Kidney epithelial cell (primary cell): ENCODE data around the gene NOCT. TPM values are rescaled to one million over a fixed set of nuclear protein-coding genes. Genes with fewer than 3 reads are reported as not detected.
A peak's percentile ranks its signal among the peaks of the same experiment; 100 is the strongest.

Experiments
- DNase-seq: peaks from one replicate; pipeline ENCODE4 v3.0.0-alpha.2; 2010; ENCODE audit warnings: low read depth
- H3K27me3 ChIP-seq: 2 replicates; pipeline ENCODE4 v1.6.0; 2011; ENCODE audit warnings: low read length; ENCODE audit not compliant: control insufficient read depth, insufficient read depth
- H3K36me3 ChIP-seq: 2 replicates; pipeline ENCODE4 v1.5.1; 2011; ENCODE audit warnings: low read length; ENCODE audit not compliant: control insufficient read depth, insufficient read depth
- H3K4me3 ChIP-seq: 2 replicates; pipeline ENCODE4 v1.5.1; 2011; ENCODE audit warnings: low read depth, mild to moderate bottlenecking, control low read depth, low read length
- CTCF ChIP-seq: IDR thresholded peaks from 2 replicates; pipeline ENCODE4 v1.5.1; 2011; ENCODE audit warnings: mild to moderate bottlenecking, moderate library complexity, low read length, control low read depth, inconsistent platforms; ENCODE audit not compliant: insufficient read depth, poor library complexity, severe bottlenecking
- total RNA-seq: library from RNA; depleted of rRNA; stranded (reverse); fragments of >200 nt; gene quantifications from 2 replicates; pipeline ENCODE4 v1.2.3, GENCODE V29; 2015

NOCT gene
- total RNA-seq, 1 donor from 2014 or later = 37.5 TPM

- Histone ChIP-seq H3K4me3 (peak overlapping the region; percentile 96), H3K36me3 (no peaks in the 10 kb centered on the region), H3K27me3 (no peaks in the 10 kb centered on the region)
- TF ChIP-seq CTCF = peak; percentile 9
- DNase-seq = peak; percentile 65
These were observed 68.6 kb downstream of the NOCT start for GRCh38 chr4:139083956-139084803.

- TF ChIP-seq CTCF = no peak
- Histone ChIP-seq H3K4me3 (peak overlapping the region; percentile 96), H3K27me3 (no peaks in the 10 kb centered on the region), H3K36me3 (no peaks in the 10 kb centered on the region)
- no peak for DNase-seq
These were observed 69.2 kb downstream of the NOCT start for GRCh38 chr4:139084804-139085093.

GRCh38 chr4:139085141-139085540 is 69.6 kb downstream of the NOCT start:
- Histone ChIP-seq H3K36me3 (no peaks in the 10 kb centered on the region), H3K4me3 (peak overlapping the region; percentile 96), H3K27me3 (no peaks in the 10 kb centered on the region)
- DNase-seq = no peak
- peak; percentile 28 for TF ChIP-seq CTCF

GRCh38 chr4:139092271-139092670 is 76.7 kb downstream of the NOCT start:
- Histone ChIP-seq H3K27me3 (no peaks in the 10 kb centered on the region), H3K36me3 (no peaks in the 10 kb centered on the region), H3K4me3 (no peak overlapping the region)
- no peak for DNase-seq
- no peak for TF ChIP-seq CTCF

Other genes starting within 250 kb of the NOCT start
- gene ELF2, start 161.4 kb downstream of the NOCT start, total RNA-seq = 14.3 and 19.8 TPM in 2 replicates